Right atrium auricular region (tissue), 2 donors: ENCODE measurements around the gene IL12RB1. TPM values are rescaled to one million over a fixed set of nuclear protein-coding genes. Genes with fewer than 3 reads are reported as not detected.

Experiments
- DNase-seq: peaks from one replicate; pipeline ENCODE4 v3.0.0-alpha.2; 2019; ENCODE audit warnings: low spot score
- H3K27ac ChIP-seq, 2 donors: fragments of 200-600 bp; sonication (generic); 1 replicate in 1 of 2; 2 replicates in 1 of 2; pipeline ENCODE4 v1.5.1; 2016 to 2019
- H3K27me3 ChIP-seq, 2 donors: fragments of 200-600 bp; sonication (generic); one replicate each; pipeline versions ENCODE4 v1.5.1 to v1.6.0; 2017 to 2019
- H3K36me3 ChIP-seq: fragments of 200-600 bp; sonication (generic); one replicate; pipeline ENCODE4 v1.5.1; 2016
- H3K4me1 ChIP-seq, 2 donors: fragments of 200-600 bp; sonication (generic); one replicate each; pipeline versions ENCODE4 v1.5.1 to v1.6.0; 2017 to 2019
- H3K4me3 ChIP-seq, 2 donors: fragments of 200-600 bp; sonication (generic); 1 replicate in 1 of 2; 2 replicates in 1 of 2; pipeline ENCODE4 v1.5.1; 2017 to 2019; ENCODE audit warnings: mild to moderate bottlenecking in 1 of 2, moderate library complexity in 1 of 2
- H3K9me3 ChIP-seq, 2 donors: fragments of 200-600 bp; sonication (generic); one replicate each; pipeline ENCODE4 v1.5.1; 2019
- total RNA-seq, 2 donors: library from RNA; depleted of rRNA; stranded (reverse); fragments of >200 nt; gene quantifications; one replicate each; pipeline ENCODE4 v1.1.0, GENCODE V29; 2016
- TF ChIP-seq, protein P1 (sequence below), 2 donors: fragments of 200-600 bp; sonication (generic); IDR thresholded peaks; one replicate each; pipeline ENCODE4 v1.5.1; 2019; ENCODE audit warnings: antibody characterized with exemption in 2 of 2

IL12RB1 gene
- total RNA-seq, 2 donors from 2014 or later: 0.22 to 0.75 TPM

DNA sequence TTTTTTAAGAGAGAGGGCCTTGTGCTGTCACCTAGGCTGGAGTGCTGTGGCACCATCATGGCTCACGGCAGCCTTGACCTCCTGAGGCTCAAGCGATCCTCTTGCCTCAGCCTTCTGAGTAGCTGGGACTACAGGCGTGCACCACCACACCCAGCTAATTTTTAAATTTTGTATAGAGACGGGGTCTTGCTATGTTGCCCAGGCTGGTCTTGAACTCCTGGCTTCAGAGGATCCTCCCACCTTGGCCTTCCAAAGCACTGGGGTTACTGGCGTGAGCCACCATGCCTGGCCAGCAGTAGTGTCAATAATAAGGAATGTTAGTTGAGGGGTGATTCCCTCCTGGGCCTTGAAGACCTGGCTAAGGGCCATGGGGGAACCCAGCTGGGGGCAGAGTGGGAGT, 34.4 kb upstream of the IL12RB1 start:
- Histone ChIP-seq H3K4me3 (no peak overlapping the region), H3K9me3 (no peaks in the 10 kb centered on the region), H3K36me3 (peaks cover 4% of the 10 kb centered on the region), H3K27me3 (no peaks in the 10 kb centered on the region), H3K27ac (no peak overlapping the region), H3K4me1 (peaks cover 0 to 24% of the 10 kb centered on the region in 2 donors)
- DNase-seq: no peak
- TF ChIP-seq, protein P1, sequence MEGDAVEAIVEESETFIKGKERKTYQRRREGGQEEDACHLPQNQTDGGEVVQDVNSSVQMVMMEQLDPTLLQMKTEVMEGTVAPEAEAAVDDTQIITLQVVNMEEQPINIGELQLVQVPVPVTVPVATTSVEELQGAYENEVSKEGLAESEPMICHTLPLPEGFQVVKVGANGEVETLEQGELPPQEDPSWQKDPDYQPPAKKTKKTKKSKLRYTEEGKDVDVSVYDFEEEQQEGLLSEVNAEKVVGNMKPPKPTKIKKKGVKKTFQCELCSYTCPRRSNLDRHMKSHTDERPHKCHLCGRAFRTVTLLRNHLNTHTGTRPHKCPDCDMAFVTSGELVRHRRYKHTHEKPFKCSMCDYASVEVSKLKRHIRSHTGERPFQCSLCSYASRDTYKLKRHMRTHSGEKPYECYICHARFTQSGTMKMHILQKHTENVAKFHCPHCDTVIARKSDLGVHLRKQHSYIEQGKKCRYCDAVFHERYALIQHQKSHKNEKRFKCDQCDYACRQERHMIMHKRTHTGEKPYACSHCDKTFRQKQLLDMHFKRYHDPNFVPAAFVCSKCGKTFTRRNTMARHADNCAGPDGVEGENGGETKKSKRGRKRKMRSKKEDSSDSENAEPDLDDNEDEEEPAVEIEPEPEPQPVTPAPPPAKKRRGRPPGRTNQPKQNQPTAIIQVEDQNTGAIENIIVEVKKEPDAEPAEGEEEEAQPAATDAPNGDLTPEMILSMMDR (IDR thresholded peaks at IDR 0.05): no peak

DNA sequence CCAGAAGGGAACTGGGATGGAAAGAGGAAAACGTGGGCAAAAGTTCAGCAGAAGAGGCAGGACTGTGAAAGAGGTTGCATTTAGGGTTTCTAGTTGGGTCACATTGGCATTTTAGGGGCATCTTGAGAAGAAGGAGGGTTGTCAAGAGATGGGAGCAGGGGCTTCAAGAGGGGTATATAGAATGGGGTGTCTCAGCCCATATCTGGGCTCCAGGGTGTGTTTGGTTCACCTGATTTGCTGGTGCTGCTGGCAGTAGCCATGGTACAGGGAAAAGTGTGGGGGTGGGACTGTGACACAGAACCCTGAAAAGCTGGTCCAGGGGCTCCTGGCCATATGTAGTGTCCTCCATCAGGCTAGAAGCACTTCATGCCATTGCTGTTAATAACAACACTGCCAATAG, 33.4 kb upstream of the IL12RB1 start:
- H3K4me3 ChIP-seq: no peak overlapping the region
- no peaks in the 10 kb centered on the region for H3K27me3 ChIP-seq
- no peak for DNase-seq
- H3K36me3 ChIP-seq: peaks cover 4% of the 10 kb centered on the region
- TF ChIP-seq, protein P1 (IDR thresholded peaks at IDR 0.05): no peak
- no peak overlapping the region for H3K27ac ChIP-seq
- H3K4me1 ChIP-seq: peaks cover 0 to 24% of the 10 kb centered on the region in 2 donors
- no peaks in the 10 kb centered on the region for H3K9me3 ChIP-seq

DNA sequence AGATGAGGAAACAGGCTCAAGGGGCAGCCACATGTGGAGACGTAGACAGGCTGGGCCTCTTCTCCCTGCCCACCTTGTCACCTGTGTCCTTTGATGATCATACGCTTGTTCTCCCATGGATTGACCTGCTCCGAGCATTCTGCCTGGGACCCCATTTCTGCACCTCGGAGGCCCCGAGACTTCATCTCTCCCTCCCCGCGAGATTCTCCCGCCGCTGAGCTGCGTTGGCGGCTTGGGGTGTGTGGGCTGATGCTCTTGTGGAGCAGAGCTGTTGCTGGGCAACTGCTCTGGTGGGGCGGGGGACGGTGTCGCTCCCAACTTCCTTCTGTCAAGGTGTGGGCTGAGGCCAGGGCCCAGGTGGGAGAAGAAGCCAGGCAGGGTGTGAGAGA, 33.0 kb upstream of the IL12RB1 start:
- Histone ChIP-seq H3K4me3 (no peak overlapping the region), H3K27ac (no peak overlapping the region), H3K36me3 (peaks cover 4% of the 10 kb centered on the region), H3K4me1 (peaks cover 0 to 24% of the 10 kb centered on the region in 2 donors), H3K27me3 (no peaks in the 10 kb centered on the region), H3K9me3 (no peaks in the 10 kb centered on the region)
- DNase-seq: no peak
- TF ChIP-seq, protein P1 (IDR thresholded peaks at IDR 0.05): no peak

DNA sequence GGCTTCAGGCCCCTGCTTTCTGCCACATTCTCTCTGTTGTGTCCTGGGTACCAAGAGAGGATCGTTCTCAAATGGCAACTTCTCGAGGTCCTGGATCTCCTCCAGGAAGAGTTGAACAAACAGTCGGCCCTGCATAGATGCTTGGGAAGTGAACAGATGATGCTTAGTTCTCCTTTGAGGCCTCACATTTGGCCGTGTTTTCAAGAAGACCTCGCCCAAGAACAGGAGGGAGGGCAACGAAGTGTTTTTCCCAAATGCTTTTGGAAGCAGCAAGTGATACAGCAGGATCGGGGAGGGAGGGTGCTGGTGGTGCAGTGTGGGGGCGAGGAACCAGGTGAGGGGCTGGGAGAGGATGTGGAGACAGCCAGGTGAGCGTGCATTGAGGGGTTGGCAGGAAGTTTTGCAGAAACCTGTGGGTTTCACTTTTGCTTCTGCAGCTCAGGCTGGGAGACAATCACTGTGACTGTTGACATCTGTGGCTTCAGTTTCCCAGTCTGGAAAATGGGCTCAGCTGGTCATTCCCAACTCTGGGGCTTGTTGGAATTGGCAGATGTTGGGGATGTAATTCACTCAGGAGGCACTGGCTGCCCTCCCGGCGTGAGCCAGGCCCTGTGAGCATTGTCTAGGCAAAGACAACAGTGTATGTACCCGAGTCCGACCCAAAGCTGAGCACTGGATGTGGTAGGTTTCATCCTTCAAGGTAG, 32.4 kb upstream of the IL12RB1 start:
- H3K36me3 ChIP-seq: peaks cover 2% of the 10 kb centered on the region
- no peak overlapping the region for H3K4me3 ChIP-seq
- TF ChIP-seq, protein P1 (IDR thresholded peaks at IDR 0.05): no peak
- H3K27me3 ChIP-seq: no peaks in the 10 kb centered on the region
- DNase-seq: no peak
- H3K4me1 ChIP-seq: peaks cover 0 to 24% of the 10 kb centered on the region in 2 donors
- H3K27ac ChIP-seq: peak overlapping the region in 1 of 2 donors; percentile 69
- H3K9me3 ChIP-seq: no peaks in the 10 kb centered on the region

DNA sequence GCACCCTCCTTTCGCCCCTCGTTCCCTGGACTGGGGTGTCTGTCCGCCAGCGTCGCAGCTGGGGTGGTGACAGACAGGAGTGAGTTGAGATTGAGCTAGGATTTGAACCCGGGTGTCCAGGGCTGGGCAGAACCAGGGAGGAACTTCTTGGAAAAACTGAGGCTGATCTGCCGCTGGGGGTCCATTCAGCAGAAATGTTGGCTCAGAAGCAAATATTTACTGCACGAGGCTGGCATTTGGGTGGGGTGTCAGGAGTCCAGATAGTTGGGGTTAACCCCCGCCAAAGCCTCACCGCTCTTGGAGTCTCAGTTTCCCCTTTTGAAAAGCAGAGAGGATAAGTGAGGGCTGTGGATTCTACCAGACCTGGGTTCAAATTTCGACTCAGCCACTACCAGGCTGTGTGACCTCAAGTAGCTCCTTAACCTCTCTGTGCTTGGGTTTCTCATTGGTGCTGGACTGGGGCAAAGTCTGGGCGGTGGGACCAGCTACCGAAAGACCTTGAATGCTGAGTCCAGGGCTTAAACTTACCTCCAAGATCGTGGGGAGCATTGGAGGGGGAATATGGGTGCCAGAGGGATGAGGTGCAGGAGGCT, 31.8 kb upstream of the IL12RB1 start:
- TF ChIP-seq, protein P1 (IDR thresholded peaks at IDR 0.05): no peak
- peak overlapping the region; percentile 60 to 82 for H3K4me3 ChIP-seq
- H3K27ac ChIP-seq: peak overlapping the region; percentile 63 to 69
- H3K36me3 ChIP-seq: no peaks in the 10 kb centered on the region
- DNase-seq: no peak
- H3K27me3 ChIP-seq: no peaks in the 10 kb centered on the region
- no peaks in the 10 kb centered on the region for H3K9me3 ChIP-seq
- peaks cover 0 to 24% of the 10 kb centered on the region in 2 donors for H3K4me1 ChIP-seq
